SH-SY5Y (cell line): ENCODE data around the gene LRRC8A.

ENCODE experiments used
- GATA2 ChIP-seq: IDR thresholded peaks from 2 replicates; pipeline ENCODE4 v1.6.1; 2011; ENCODE audit warnings: mild to moderate bottlenecking, low read depth, low read length
- GATA3 ChIP-seq: IDR thresholded peaks from 2 replicates; pipeline ENCODE4 v1.6.1; 2011; ENCODE audit warnings: low read depth, mild to moderate bottlenecking, low read length, moderate library complexity

DNA sequence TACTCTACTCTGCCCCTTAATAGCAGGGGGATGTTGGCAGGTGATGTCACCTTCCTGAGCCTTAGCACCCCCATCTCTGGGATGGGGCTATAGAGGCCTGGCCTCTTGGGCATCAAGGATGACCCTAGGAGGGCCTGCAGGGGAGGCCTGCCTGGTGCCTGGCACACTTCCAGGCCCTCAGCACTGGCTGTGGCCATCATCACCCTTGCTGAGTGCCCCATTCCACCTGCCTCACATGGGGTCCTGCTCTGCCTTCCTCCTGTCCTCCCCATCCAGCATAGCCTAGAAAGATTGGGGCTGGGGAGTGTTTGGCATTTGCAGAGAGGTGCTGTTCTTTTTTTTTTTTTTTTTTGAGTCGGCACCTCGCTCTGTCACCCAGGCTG lies 21.1 kb downstream of the LRRC8A start:
- TF ChIP-seq GATA2 (no peak), GATA3 (no peak)
